ENCODE results near the gene EPHA10.

GRCh38 chr1:37809942-37810341 lies 45.0 kb upstream of the EPHA10 start:
- no peak for TF ChIP-seq EZH2 (IDR thresholded peaks at IDR 0.05; ENCODE audit: insufficient read depth, poor library complexity, severe bottlenecking)
- no peak for TF ChIP-seq EZH2phosphoT487 (IDR thresholded peaks at IDR 0.05; ENCODE audit: insufficient read depth, low read depth)
